Astrocyte of the cerebellum (primary cell): Measurements from ENCODE around the gene LDAF1.

Source experiments
- DNase-seq: peaks from one replicate; pipeline ENCODE4 v3.0.0-alpha.2; 2011; ENCODE audit warnings: low read depth
- H3K4me3 ChIP-seq: 2 replicates; pipeline ENCODE4 v1.5.1; 2011; ENCODE audit warnings: mild to moderate bottlenecking, low read depth, low read length, moderate library complexity
- in situ Hi-C: cut with HindIII; loops from 2 replicates; pipeline ENCODE4 v1.10.0; 2017; ENCODE audit warnings: low sequenced_read_pairs
- TF ChIP-seq, protein P1 (sequence below): IDR thresholded peaks from 2 replicates; pipeline ENCODE4 v1.5.1; 2012; ENCODE audit warnings: low read length, low read depth, moderate library complexity, mild to moderate bottlenecking; ENCODE audit errors: missing control alignments

LDAF1 gene

DNA sequence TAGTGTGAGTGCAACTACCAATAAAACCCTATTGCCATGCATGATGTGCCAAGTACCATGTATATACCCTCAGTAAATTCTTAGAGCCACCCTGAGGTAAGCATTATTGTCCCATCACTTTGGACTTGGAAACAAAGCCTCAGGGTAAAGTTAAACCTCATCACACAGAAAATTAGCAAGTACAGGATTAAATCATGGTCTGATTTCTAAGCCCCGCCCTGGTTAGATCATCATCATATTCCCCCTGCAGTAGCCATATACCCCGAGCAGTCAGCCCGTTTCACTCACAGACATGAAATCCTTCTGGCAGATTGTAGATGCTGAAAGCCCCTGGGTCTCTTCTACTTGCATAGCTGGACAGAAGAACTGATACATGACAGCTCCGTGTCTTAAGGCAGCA is 48.1 kb downstream of the LDAF1 start:
- in situ Hi-C loops = no loop called here
- TF ChIP-seq, protein P1, sequence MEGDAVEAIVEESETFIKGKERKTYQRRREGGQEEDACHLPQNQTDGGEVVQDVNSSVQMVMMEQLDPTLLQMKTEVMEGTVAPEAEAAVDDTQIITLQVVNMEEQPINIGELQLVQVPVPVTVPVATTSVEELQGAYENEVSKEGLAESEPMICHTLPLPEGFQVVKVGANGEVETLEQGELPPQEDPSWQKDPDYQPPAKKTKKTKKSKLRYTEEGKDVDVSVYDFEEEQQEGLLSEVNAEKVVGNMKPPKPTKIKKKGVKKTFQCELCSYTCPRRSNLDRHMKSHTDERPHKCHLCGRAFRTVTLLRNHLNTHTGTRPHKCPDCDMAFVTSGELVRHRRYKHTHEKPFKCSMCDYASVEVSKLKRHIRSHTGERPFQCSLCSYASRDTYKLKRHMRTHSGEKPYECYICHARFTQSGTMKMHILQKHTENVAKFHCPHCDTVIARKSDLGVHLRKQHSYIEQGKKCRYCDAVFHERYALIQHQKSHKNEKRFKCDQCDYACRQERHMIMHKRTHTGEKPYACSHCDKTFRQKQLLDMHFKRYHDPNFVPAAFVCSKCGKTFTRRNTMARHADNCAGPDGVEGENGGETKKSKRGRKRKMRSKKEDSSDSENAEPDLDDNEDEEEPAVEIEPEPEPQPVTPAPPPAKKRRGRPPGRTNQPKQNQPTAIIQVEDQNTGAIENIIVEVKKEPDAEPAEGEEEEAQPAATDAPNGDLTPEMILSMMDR = no peak
- DNase-seq = no peak
- H3K4me3 ChIP-seq = no peak overlapping the region

DNA sequence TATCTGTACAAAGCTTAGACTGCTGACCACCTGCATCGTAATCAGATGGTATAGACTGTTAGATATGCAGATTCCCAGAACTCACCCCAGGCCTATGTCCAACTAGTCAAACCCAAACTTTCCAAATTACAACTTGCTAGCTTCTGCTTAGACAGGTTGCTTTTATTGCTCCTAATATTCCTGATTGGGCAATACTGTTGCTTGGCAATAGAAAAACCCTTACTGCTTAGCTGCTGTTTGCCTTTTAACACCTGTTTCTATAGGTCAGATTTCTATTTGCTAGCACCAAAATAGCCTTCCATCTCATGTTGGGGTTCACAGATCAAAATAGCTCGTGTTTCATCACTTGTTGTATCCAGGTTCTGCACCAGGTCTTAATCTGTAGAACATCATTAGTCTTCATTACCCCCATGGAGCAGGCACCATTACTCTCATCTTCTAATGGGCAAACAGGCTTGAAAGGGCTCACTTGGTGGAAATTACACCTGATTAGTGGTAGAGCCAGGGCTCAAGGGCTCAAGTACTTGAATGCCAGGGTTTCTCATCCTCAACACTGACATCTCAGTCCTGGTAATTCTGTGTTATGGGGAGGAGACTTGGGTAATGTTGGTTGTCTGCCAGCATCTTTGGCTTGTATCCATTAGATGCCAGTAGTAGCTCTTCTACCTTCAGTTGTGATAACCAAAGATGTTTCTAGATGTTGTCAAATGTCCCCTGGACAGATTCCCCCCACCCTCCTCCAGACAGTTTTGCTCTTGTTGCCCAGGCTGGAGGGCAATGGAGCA is 50.2 kb downstream of the LDAF1 start:
- H3K4me3 ChIP-seq = no peak overlapping the region
- TF ChIP-seq, protein P1 = no peak
- in situ Hi-C loops = no loop called here
- DNase-seq = no peak

DNA sequence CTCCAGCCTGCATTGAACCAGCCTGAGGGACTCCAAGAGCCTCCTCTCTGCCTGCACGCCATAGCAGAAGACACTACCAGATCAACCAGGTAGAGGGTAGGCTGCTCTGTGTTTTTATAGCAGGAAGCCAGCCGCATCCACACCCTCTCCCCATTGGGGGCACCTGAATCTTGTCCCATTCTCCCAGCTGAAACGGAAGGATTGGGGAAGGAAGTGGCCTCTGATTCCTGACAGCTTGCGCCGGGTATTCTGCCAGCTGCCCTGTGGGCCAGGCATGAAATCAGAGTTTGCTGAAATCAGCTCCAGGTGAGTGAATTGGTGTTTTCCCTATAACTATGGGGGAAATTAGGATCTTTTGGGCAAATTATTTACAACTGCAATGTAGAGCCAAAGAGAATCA is 53.0 kb downstream of the LDAF1 start, which contains the start of gene ZP2:
ZP2 (minus strand) TSS at position 89 of the 400 bp plus-strand sequence; CDS start at position 62, 27 bp downstream.
- H3K4me3 ChIP-seq = no peak within 1 kb of the TSS
- in situ Hi-C loops = no loop called here
- TF ChIP-seq, protein P1 = no peak
- DNase-seq = no peak

DNA sequence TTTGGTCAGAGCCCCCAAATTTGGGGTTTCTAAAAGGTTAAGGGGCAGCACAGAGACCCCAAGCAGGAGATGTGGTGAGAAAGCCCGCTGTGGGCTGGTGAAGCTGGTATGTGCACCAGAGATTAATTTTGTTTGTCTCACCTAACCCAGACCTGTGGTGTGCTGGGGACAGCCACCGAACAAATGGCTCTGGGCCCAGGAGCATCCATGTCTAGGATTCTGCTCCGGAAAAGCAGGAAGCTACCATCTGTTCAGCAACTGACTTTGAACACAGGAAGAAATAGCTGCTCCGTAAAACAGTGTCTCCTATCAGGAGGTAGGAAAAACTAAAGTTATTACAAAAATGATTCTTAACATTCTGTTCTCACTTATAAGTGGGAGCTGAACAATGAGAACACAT is 55.6 kb downstream of the LDAF1 start:
- TF ChIP-seq, protein P1 = no peak
- DNase-seq = no peak
- no peak overlapping the region for H3K4me3 ChIP-seq
- in situ Hi-C loops = no loop called here

DNA sequence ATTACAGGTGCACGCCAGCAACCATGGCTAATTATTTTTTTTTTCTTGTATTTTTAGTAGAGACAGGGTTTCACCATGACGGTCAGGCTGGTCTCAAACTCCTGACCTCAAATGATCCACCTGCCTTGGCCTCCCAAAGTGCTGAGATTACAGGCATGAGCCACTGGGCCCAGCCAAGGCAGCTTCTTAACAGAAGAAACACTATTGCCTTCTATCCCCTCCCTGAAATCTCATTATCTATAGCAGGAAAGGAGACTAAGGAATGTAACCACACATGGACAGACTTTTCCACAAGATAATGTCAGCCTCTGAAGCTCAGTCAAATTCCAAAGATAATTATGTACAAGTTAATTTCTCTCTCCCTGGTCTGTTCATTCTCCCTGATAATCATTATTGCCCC is 58.6 kb downstream of the LDAF1 start:
- in situ Hi-C loops = no loop called here
- TF ChIP-seq, protein P1 = no peak
- no peak for DNase-seq

DNA sequence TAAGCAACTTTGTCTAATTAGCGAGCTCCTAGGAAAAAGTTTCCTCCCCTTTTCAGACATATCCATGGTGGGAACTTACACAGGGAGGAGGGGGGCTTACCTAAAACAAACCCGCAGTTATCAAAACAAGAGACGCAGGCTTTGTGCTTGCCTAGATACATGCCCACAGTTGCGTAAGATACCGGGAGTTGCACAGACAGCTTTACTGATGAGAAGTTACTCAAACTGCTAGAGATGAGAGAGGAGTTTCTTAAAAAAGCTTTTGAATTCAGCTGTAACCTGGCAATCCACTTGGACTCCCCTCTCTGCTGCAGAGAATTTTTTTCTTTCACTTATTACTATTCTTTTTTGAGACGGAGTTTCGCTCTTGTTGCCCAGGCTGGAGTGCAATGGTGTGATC is 59.7 kb downstream of the LDAF1 start:
- H3K4me3 ChIP-seq = no peak overlapping the region
- TF ChIP-seq, protein P1 = no peak
- in situ Hi-C loops = no loop called here
- no peak for DNase-seq

More for the DNA sequence above, 58.6 kb downstream of the LDAF1 start:
- H3K4me3 ChIP-seq = no peak overlapping the region
